AG04449 (cell line): ENCODE results near the gene CAMK2B.

Experiments used
- CTCF ChIA-PET: fragments of 350-600 bp; formaldehyde crosslinking; extraction: SDS; loops from one replicate; lab custom pipeline; 2021; ENCODE audit warnings: antibody characterized with exemption; lab: Yijun Ruan, JAX
- POLR2A ChIA-PET: fragments of 400-600, 350-600 bp; formaldehyde crosslinking; extraction: SDS; loops from one replicate; lab custom pipeline; 2020; ENCODE audit warnings: antibody characterized with exemption, inconsistent platforms; lab: Yijun Ruan, JAX
- DNase-seq: peaks from one replicate; pipeline ENCODE4 v3.0.0-alpha.2; 2010; ENCODE audit warnings: low read depth, low spot score
- H3K4me3 ChIP-seq: 2 replicates; pipeline ENCODE4 v1.5.1; 2011; ENCODE audit warnings: low read depth, mild to moderate bottlenecking, control low read depth, low read length
- TF ChIP-seq, protein P1 (sequence below): IDR thresholded peaks from one replicate; pipeline ENCODE4 v1.5.1; 2011; ENCODE audit warnings: mild to moderate bottlenecking, moderate library complexity, low read length, control low read depth, inconsistent platforms; ENCODE audit not compliant: insufficient read depth; ENCODE audit errors: missing control alignments

Gene CAMK2B

DNA sequence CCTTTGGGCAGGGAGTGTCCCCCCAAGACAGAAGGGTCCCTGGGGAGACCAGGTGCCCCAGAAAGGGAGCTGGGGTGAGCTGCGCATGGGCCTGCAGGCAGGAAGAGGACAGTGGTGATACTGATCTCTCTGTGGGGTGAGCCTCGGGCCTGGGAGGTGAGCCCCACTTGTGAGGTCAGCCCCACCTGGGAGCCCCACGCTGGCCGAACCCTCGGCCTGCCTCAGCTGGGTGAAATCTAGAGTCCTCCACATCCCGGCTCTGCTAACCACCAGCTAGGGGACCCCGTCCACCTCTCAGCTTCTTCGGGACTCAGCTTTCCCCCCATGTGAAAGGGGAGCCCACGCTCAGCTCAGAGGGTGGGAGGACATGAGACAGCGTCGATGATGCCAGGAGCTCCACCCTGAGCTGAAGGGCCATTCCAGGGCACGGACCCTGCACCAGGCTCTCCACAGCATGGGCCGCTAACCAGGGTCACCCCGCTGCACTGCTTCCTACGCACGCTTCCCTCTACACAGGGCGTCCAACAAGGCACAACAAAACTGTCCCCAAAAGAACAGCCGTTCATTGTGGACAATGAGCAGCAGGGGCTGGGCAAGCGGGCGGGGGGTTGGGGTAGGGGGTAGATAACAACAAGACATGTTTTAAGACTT lies 48.7 kb downstream of the CAMK2B start:
- CTCF ChIA-PET, result no interaction called here

GRCh38 chr7:44275957-44276570 lies 49.3 kb downstream of the CAMK2B start:
- no peak overlapping the region for H3K4me3 ChIP-seq
- CTCF ChIA-PET, result no interaction called here
- TF ChIP-seq, protein P1, sequence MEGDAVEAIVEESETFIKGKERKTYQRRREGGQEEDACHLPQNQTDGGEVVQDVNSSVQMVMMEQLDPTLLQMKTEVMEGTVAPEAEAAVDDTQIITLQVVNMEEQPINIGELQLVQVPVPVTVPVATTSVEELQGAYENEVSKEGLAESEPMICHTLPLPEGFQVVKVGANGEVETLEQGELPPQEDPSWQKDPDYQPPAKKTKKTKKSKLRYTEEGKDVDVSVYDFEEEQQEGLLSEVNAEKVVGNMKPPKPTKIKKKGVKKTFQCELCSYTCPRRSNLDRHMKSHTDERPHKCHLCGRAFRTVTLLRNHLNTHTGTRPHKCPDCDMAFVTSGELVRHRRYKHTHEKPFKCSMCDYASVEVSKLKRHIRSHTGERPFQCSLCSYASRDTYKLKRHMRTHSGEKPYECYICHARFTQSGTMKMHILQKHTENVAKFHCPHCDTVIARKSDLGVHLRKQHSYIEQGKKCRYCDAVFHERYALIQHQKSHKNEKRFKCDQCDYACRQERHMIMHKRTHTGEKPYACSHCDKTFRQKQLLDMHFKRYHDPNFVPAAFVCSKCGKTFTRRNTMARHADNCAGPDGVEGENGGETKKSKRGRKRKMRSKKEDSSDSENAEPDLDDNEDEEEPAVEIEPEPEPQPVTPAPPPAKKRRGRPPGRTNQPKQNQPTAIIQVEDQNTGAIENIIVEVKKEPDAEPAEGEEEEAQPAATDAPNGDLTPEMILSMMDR, result no peak
- POLR2A ChIA-PET, result no interaction called here
- DNase-seq, result no peak

More for the DNA sequence above, 48.7 kb downstream of the CAMK2B start:
- no peak for DNase-seq
- TF ChIP-seq, protein P1, result no peak
- no peak overlapping the region for H3K4me3 ChIP-seq
- POLR2A ChIA-PET, result no interaction called here

DNA sequence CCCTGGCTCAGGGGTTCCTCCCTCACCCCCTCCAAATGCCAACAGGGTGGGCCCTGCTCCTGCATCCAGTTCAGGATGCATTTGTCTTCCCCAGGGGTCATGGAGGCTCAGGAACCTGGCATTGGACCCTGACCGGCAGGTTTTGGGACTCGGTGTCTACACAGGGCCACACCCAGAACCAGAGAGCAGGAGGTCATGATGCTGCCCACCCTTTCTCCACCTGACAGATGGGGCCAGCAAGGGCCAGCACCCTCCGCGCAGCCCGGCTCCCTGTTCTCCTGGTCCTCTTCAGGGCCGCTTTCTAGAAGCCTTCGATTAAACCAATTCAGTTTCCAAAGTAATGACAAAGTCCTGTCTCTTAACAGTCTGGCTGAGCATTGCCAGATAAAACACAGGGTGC lies 50.2 kb downstream of the CAMK2B start:
- TF ChIP-seq, protein P1, result no peak
- no peak overlapping the region for H3K4me3 ChIP-seq
- CTCF ChIA-PET, result no interaction called here
- no peak for DNase-seq
- POLR2A ChIA-PET, result no interaction called here

GRCh38 chr7:44274623-44274975 lies 50.8 kb downstream of the CAMK2B start:
- no peak overlapping the region for H3K4me3 ChIP-seq
- TF ChIP-seq, protein P1, result no peak
- CTCF ChIA-PET, result no interaction called here
- POLR2A ChIA-PET, result no interaction called here
- no peak for DNase-seq

- ChIA-PET POLR2A (no interaction called here), CTCF (no interaction called here)
- H3K4me3 ChIP-seq, result no peak overlapping the region
- TF ChIP-seq, protein P1, result no peak
- DNase-seq, result no peak
Measured at GRCh38 chr7:44273681-44274622, 51.4 kb downstream of the CAMK2B start.

- DNase-seq, result no peak
- ChIA-PET CTCF (no interaction called here), POLR2A (no interaction called here)
- H3K4me3 ChIP-seq, result no peak overlapping the region
- TF ChIP-seq, protein P1, result no peak
Measured at GRCh38 chr7:44272981-44273380, 52.4 kb downstream of the CAMK2B start.
